ENCODE measurements around the gene APOBR. TPM values are rescaled to one million over a fixed set of nuclear protein-coding genes. Genes with fewer than 3 reads are reported as not detected.

APOBR gene
- total RNA-seq, 1 donor from 2014 or later, result 6.8 TPM

- no peak overlapping the region for H3K27ac Mint-ChIP-seq (ENCODE audit: unreplicated experiment)
- no peaks in the 10 kb centered on the region for H3K36me3 Mint-ChIP-seq (ENCODE audit: low read depth, unreplicated experiment)
- H3K4me3 Mint-ChIP-seq (ENCODE audit: unreplicated experiment), result no peak overlapping the region
- no peaks in the 10 kb centered on the region for H3K9me3 Mint-ChIP-seq (ENCODE audit: unreplicated experiment)
- DNase-seq (ENCODE audit: low spot score), result no peak
- H3K27me3 Mint-ChIP-seq (ENCODE audit: unreplicated experiment), result no peaks in the 10 kb centered on the region
- no peaks in the 10 kb centered on the region for H3K4me1 Mint-ChIP-seq (ENCODE audit: unreplicated experiment)
- no peak for TF ChIP-seq CTCF (IDR thresholded peaks at IDR 0.05; ENCODE audit: unreplicated experiment)
Measured at GRCh38 chr16:28511801-28512789, 17.7 kb downstream of the APOBR start.

GRCh38 chr16:28513484-28514181, 19.2 kb downstream of the APOBR start:
- Mint-ChIP-seq H3K4me3 (ENCODE audit: unreplicated experiment) (no peak overlapping the region), H3K27ac (ENCODE audit: unreplicated experiment) (no peak overlapping the region), H3K9me3 (ENCODE audit: unreplicated experiment) (no peaks in the 10 kb centered on the region), H3K36me3 (ENCODE audit: low read depth, unreplicated experiment) (no peaks in the 10 kb centered on the region), H3K27me3 (ENCODE audit: unreplicated experiment) (no peaks in the 10 kb centered on the region), H3K4me1 (ENCODE audit: unreplicated experiment) (no peaks in the 10 kb centered on the region)
- TF ChIP-seq CTCF (IDR thresholded peaks at IDR 0.05; ENCODE audit: unreplicated experiment), result no peak
- DNase-seq (ENCODE audit: low spot score), result no peak

GRCh38 chr16:28514246-28514645, 19.8 kb downstream of the APOBR start:
- no peak overlapping the region for H3K27ac Mint-ChIP-seq (ENCODE audit: unreplicated experiment)
- no peak for DNase-seq (ENCODE audit: low spot score)
- H3K4me1 Mint-ChIP-seq (ENCODE audit: unreplicated experiment), result no peaks in the 10 kb centered on the region
- no peak for TF ChIP-seq CTCF (IDR thresholded peaks at IDR 0.05; ENCODE audit: unreplicated experiment)
- no peak overlapping the region for H3K4me3 Mint-ChIP-seq (ENCODE audit: unreplicated experiment)
- no peaks in the 10 kb centered on the region for H3K27me3 Mint-ChIP-seq (ENCODE audit: unreplicated experiment)
- H3K9me3 Mint-ChIP-seq (ENCODE audit: unreplicated experiment), result no peaks in the 10 kb centered on the region
- no peaks in the 10 kb centered on the region for H3K36me3 Mint-ChIP-seq (ENCODE audit: low read depth, unreplicated experiment)

GRCh38 chr16:28520672-28521071, 26.2 kb downstream of the APOBR start:
- Mint-ChIP-seq H3K4me3 (ENCODE audit: unreplicated experiment) (no peak overlapping the region), H3K27me3 (ENCODE audit: unreplicated experiment) (no peaks in the 10 kb centered on the region), H3K9me3 (ENCODE audit: unreplicated experiment) (no peaks in the 10 kb centered on the region), H3K36me3 (ENCODE audit: low read depth, unreplicated experiment) (peaks cover 6% of the 10 kb centered on the region), H3K4me1 (ENCODE audit: unreplicated experiment) (no peaks in the 10 kb centered on the region), H3K27ac (ENCODE audit: unreplicated experiment) (no peak overlapping the region)
- DNase-seq (ENCODE audit: low spot score), result no peak
- TF ChIP-seq CTCF (IDR thresholded peaks at IDR 0.05; ENCODE audit: unreplicated experiment), result no peak
